Measurements from ENCODE around the gene OR9G1. TPM values are rescaled to one million over a fixed set of nuclear protein-coding genes. Genes with fewer than 3 reads are reported as not detected.

Gene OR9G1
- total RNA-seq, 1 donor from 2014 or later, result not detected

Other genes with a start within 250 kb of the OR9G1 start
- gene OR5M3, start 225.7 kb upstream of the OR9G1 start, total RNA-seq, result not detected in 2 replicates
- gene OR5M8, start 207.7 kb upstream of the OR9G1 start, total RNA-seq, result not detected in 2 replicates
- gene OR5M11, start 155.8 kb upstream of the OR9G1 start, total RNA-seq, result not detected in 2 replicates
- not detected in 2 replicates for gene OR5M10, start 121.4 kb upstream of the OR9G1 start, total RNA-seq
- not detected in 2 replicates for gene OR5M1, start 84.2 kb upstream of the OR9G1 start, total RNA-seq
- not detected in 2 replicates for gene OR5AP2, start 56.7 kb upstream of the OR9G1 start, total RNA-seq
- not detected in 2 replicates for gene OR5AR1, start 35.4 kb upstream of the OR9G1 start, total RNA-seq
- gene OR9G4, start 49.6 kb downstream of the OR9G1 start, total RNA-seq, result not detected in 2 replicates